ENCODE measurements around the gene ITGA6. TPM values are rescaled to one million over a fixed set of nuclear protein-coding genes. Genes with fewer than 3 reads are reported as not detected.
"Not testable (repeated sequence)": the region's sequence is repeated elsewhere in the genome, so short reads cannot be mapped to it uniquely, and the experiment has no call there.

Gene ITGA6
- total RNA-seq, 2 experiments from 2014 or later = 2.2 to 5.5 TPM

GRCh38 chr2:172489681-172490080 is 62.3 kb downstream of the ITGA6 start:
- Mint-ChIP-seq H3K4me3 (no peak overlapping the region), H3K27me3 (no peaks in the 10 kb centered on the region), H3K9me3 (ENCODE audit: low read depth) (no peaks in the 10 kb centered on the region), H3K4me1 (peaks cover 2% of the 10 kb centered on the region), H3K27ac (no peak overlapping the region), H3K36me3 (peaks cover 7% of the 10 kb centered on the region)
- ATAC-seq (no peak), DNase-seq (no peak)
- CTCF ChIA-PET = no interaction called here

DNA sequence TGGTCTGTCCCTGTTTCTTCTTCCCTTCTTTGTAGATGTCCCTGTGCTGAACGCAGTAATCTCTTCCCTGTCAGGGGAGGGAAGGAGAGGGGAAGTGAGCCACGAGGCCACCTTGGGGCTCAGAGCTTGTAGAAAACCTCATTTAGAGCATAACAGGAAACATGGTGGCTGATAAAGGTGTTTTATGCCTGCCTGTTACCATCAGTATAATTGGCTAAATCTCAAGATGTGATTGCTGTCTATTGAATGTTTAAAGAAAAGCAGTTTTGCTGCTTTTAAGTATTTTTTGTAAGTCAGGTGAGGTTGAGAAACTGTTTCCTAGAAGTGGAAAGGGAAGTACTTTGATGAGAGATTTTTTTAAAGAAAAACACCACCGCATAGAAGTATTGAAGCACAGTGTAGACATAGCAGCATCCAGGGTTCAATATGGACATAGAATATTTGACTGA is 68.8 kb downstream of the ITGA6 start:
- DNase-seq = no peak
- Mint-ChIP-seq H3K27ac (peak overlapping the region; percentile 61), H3K9me3 (ENCODE audit: low read depth) (peaks cover 2% of the 10 kb centered on the region), H3K4me1 (peaks cover 14% of the 10 kb centered on the region), H3K36me3 (peaks cover 29% of the 10 kb centered on the region), H3K4me3 (no peak overlapping the region), H3K27me3 (no peaks in the 10 kb centered on the region)
- CTCF ChIA-PET = interaction anchor here (0.8 to 1.4 kb wide), 2 partner anchors 12 to 34 kb away, joined by 3 to 4 read pairs; no protein-coding TSS in a partner anchor
- peak; percentile 30 for ATAC-seq

- Mint-ChIP-seq H3K27ac (no peak overlapping the region), H3K4me1 (peaks cover 17% of the 10 kb centered on the region), H3K27me3 (no peaks in the 10 kb centered on the region), H3K4me3 (no peak overlapping the region), H3K9me3 (ENCODE audit: low read depth) (peaks cover 9% of the 10 kb centered on the region), H3K36me3 (peaks cover 40% of the 10 kb centered on the region)
- DNase-seq = no peak
- CTCF ChIA-PET = no interaction called here
- no peak for ATAC-seq
Measured at GRCh38 chr2:172507199-172507598, 79.8 kb downstream of the ITGA6 start.

GRCh38 chr2:172510088-172510487 is 82.7 kb downstream of the ITGA6 start:
- Mint-ChIP-seq H3K4me3 (no peak overlapping the region), H3K4me1 (peaks cover 17% of the 10 kb centered on the region), H3K36me3 (peaks cover 53% of the 10 kb centered on the region), H3K27me3 (no peaks in the 10 kb centered on the region), H3K27ac (no peak overlapping the region), H3K9me3 (ENCODE audit: low read depth) (peaks cover 17% of the 10 kb centered on the region)
- no peak for DNase-seq
- CTCF ChIA-PET = no interaction called here
- no peak for ATAC-seq

- CTCF ChIA-PET = no interaction called here
- no peak for ATAC-seq
- H3K27me3 Mint-ChIP-seq = no peaks in the 10 kb centered on the region
- H3K9me3 Mint-ChIP-seq (ENCODE audit: low read depth) = peaks cover 17% of the 10 kb centered on the region
- peaks cover 53% of the 10 kb centered on the region for H3K36me3 Mint-ChIP-seq
- peaks cover 17% of the 10 kb centered on the region for H3K4me1 Mint-ChIP-seq
- no peak for DNase-seq
- peak overlapping the region; percentile 1 for H3K27ac Mint-ChIP-seq
- H3K4me3 Mint-ChIP-seq = no peak overlapping the region
Measured at GRCh38 chr2:172510548-172510947, 83.2 kb downstream of the ITGA6 start.

- CTCF ChIA-PET = no interaction called here
- DNase-seq = no peak
- no peak for ATAC-seq
- Mint-ChIP-seq H3K4me3 (no peak overlapping the region), H3K27ac (no peak overlapping the region), H3K36me3 (peaks cover 41% of the 10 kb centered on the region), H3K9me3 (ENCODE audit: low read depth) (peaks cover 15% of the 10 kb centered on the region), H3K4me1 (peaks cover 17% of the 10 kb centered on the region), H3K27me3 (no peaks in the 10 kb centered on the region)
Measured at GRCh38 chr2:172512810-172513523, 85.6 kb downstream of the ITGA6 start.

GRCh38 chr2:172513524-172513900 is 86.1 kb downstream of the ITGA6 start:
- no peaks in the 10 kb centered on the region for H3K27me3 Mint-ChIP-seq
- ATAC-seq = no peak
- H3K36me3 Mint-ChIP-seq = peaks cover 39% of the 10 kb centered on the region
- H3K4me1 Mint-ChIP-seq = peaks cover 16% of the 10 kb centered on the region
- H3K27ac Mint-ChIP-seq = no peak overlapping the region
- CTCF ChIA-PET = no interaction called here
- no peak for DNase-seq
- no peak overlapping the region for H3K4me3 Mint-ChIP-seq
- H3K9me3 Mint-ChIP-seq (ENCODE audit: low read depth) = peaks cover 16% of the 10 kb centered on the region

GRCh38 chr2:172513935-172514586 is 86.7 kb downstream of the ITGA6 start:
- Mint-ChIP-seq H3K4me1 (peaks cover 15% of the 10 kb centered on the region), H3K4me3 (no peak overlapping the region), H3K27ac (no peak overlapping the region), H3K9me3 (ENCODE audit: low read depth) (peaks cover 19% of the 10 kb centered on the region), H3K36me3 (peaks cover 40% of the 10 kb centered on the region), H3K27me3 (no peaks in the 10 kb centered on the region)
- no peak for DNase-seq
- ATAC-seq = no peak
- CTCF ChIA-PET = no interaction called here

- Mint-ChIP-seq H3K9me3 (ENCODE audit: low read depth) (peaks cover 22% of the 10 kb centered on the region), H3K36me3 (peaks cover 33% of the 10 kb centered on the region), H3K4me1 (peaks cover 3% of the 10 kb centered on the region), H3K27ac (no peak overlapping the region), H3K27me3 (no peaks in the 10 kb centered on the region), H3K4me3 (no peak overlapping the region)
- CTCF ChIA-PET = no interaction called here
- ATAC-seq = no peak
- DNase-seq = no peak
Measured at GRCh38 chr2:172516299-172516698, 88.9 kb downstream of the ITGA6 start.

DNA sequence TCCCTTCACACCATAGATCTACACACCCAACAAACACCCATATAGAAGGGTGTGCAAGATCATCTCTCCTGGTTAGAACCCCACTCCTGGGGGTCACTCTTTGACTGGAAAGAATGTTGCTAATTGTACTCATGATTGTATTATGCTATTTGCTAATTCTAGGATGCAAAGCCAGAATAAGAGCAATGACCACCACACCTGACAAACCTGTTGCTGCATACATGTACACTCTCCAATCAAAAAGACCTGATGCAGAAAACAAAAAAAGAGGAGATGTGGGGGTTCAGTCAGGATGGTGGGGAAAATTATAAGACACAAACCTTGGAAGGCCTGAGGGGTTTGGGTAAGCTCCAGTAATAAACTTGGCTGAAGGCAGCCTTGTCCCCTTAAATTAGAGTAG is 91.6 kb downstream of the ITGA6 start:
- ATAC-seq (no peak), DNase-seq (no peak)
- CTCF ChIA-PET = no interaction called here
- Mint-ChIP-seq H3K9me3 (ENCODE audit: low read depth) (peaks cover 13% of the 10 kb centered on the region), H3K27me3 (no peaks in the 10 kb centered on the region), H3K36me3 (peaks cover 12% of the 10 kb centered on the region), H3K27ac (no peak overlapping the region), H3K4me1 (no peaks in the 10 kb centered on the region), H3K4me3 (no peak overlapping the region)

GRCh38 chr2:172525601-172526000 is 98.2 kb downstream of the ITGA6 start:
- Mint-ChIP-seq H3K27me3 (no peaks in the 10 kb centered on the region), H3K4me1 (no peaks in the 10 kb centered on the region), H3K27ac (no peak overlapping the region), H3K9me3 (ENCODE audit: low read depth) (peaks cover 14% of the 10 kb centered on the region), H3K4me3 (no peak overlapping the region), H3K36me3 (peaks cover 16% of the 10 kb centered on the region)
- CTCF ChIA-PET = no interaction called here
- ATAC-seq (no peak), DNase-seq (no peak)

- no peak for ATAC-seq
- peaks cover 29% of the 10 kb centered on the region for H3K9me3 Mint-ChIP-seq (ENCODE audit: low read depth)
- H3K27me3 Mint-ChIP-seq = no peaks in the 10 kb centered on the region
- no peak for DNase-seq
- CTCF ChIA-PET = no interaction called here
- no peak overlapping the region for H3K4me3 Mint-ChIP-seq
- peaks cover 43% of the 10 kb centered on the region for H3K36me3 Mint-ChIP-seq
- H3K4me1 Mint-ChIP-seq = no peaks in the 10 kb centered on the region
- H3K27ac Mint-ChIP-seq = no peak overlapping the region
Measured at GRCh38 chr2:172531309-172531708, 103.9 kb downstream of the ITGA6 start.

DNA sequence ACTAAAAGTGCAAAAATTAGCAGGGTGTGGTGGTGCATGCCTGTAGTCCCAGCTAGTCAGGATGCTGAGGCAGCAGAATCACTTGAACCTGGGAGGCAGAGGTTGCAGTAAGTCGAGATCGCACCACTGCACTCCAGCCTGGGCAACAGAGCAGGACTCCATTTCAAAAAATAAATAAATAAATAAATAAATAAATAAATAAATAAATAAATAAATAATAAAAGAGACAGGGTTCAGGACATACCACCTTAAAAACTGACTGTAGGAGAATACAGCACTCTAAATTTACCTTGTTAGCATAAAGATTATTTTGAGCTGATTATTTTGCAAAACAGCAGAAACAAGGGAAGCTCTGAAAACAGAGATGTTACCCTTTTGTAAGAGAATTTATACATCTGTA is 105.1 kb downstream of the ITGA6 start:
- peaks cover 49% of the 10 kb centered on the region for H3K36me3 Mint-ChIP-seq
- DNase-seq, CTCF ChIA-PET, ATAC-seq, H3K4me1 Mint-ChIP-seq, H3K27ac Mint-ChIP-seq, H3K4me3 Mint-ChIP-seq, H3K27me3 Mint-ChIP-seq: not testable (repeated sequence)
- H3K9me3 Mint-ChIP-seq (ENCODE audit: low read depth) = peaks cover 29% of the 10 kb centered on the region

DNA sequence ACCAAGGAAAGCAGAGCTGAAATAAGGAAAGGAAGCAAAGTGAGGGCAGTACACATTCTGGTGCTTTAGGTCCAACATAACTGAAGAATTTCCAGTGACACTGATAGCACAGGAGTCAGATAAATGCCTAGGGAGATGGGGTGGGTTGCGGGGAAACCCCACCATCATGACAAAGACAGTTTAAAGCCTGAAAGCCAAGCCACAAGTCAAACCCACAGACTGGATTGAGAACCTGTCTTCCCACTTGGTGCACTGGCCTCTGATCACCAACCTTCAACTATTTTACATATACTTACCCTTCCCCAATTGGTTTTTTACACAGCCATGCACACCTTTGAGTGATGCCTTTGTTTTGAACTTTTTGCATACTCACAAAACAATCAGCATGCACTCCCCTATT is 106.3 kb downstream of the ITGA6 start:
- no peak for DNase-seq
- no peaks in the 10 kb centered on the region for H3K4me1 Mint-ChIP-seq
- H3K27me3 Mint-ChIP-seq = no peaks in the 10 kb centered on the region
- H3K4me3 Mint-ChIP-seq = no peak overlapping the region
- peaks cover 46% of the 10 kb centered on the region for H3K36me3 Mint-ChIP-seq
- no peak for ATAC-seq
- no peak overlapping the region for H3K27ac Mint-ChIP-seq
- peaks cover 29% of the 10 kb centered on the region for H3K9me3 Mint-ChIP-seq (ENCODE audit: low read depth)
- CTCF ChIA-PET = no interaction called here

Measured in activated CD8-positive, alpha-beta memory T cell treated with anti-CD3 and anti-CD28 coated beads, Interleukin-2, amount 10 ng/mL, durations not matched to agents 7 days and 5 days (primary cell).